Panc1 (cell line): Measurements from ENCODE around the gene SDSL. TPM values are rescaled to one million over a fixed set of nuclear protein-coding genes. Genes with fewer than 3 reads are reported as not detected.

Experiments used
- ATAC-seq: fragments of 200-7000 bp; cut with Tn5 transposase; 2 replicates; pipeline ENCODE4 v1.9.1; 2020; ENCODE audit warnings: mild to moderate bottlenecking, moderate library complexity
- BruUV-seq: library from RNA; stranded (reverse); fragments of 400-500 nt; replicated peaks from 2 replicates; lab custom pipeline; 2021; lab: Mats Ljungman, UMichigan
- CTCF ChIA-PET: fragments of 300-600 bp; sonication (Branson Sonifier 250); formaldehyde crosslinking; loops from one replicate; lab custom pipeline; 2022; ENCODE audit warnings: antibody characterized with exemption; lab: Charles Lee
- POLR2A ChIA-PET: fragments of 300-600 bp; sonication (Branson Sonifier 250); formaldehyde crosslinking; loops from one replicate; lab custom pipeline; 2022; ENCODE audit warnings: antibody characterized with exemption; lab: Charles Lee
- DNase-seq: peaks from one replicate; pipeline ENCODE4 v3.0.0-alpha.2; 2010; ENCODE audit warnings: low read depth, low spot score
- H3K27ac ChIP-seq: 2 replicates; pipeline ENCODE4 v1.5.1; 2011; ENCODE audit warnings: mild to moderate bottlenecking, low read length, inconsistent platforms
- H3K27me3 ChIP-seq: fragments of 200-500 bp; sonication (Bioruptor generic); 2 replicates; pipeline ENCODE4 v1.6.0; 2014; ENCODE audit warnings: low read length, inconsistent platforms; ENCODE audit not compliant: control insufficient read depth, insufficient read depth
- H3K36me3 ChIP-seq: fragments of 200-500 bp; sonication (Bioruptor generic); 2 replicates; pipeline ENCODE4 v1.5.1; 2014; ENCODE audit warnings: inconsistent platforms, mild to moderate bottlenecking, low read length, moderate library complexity; ENCODE audit not compliant: control insufficient read depth, insufficient read depth
- H3K4me1 ChIP-seq: 2 replicates; pipeline ENCODE4 v1.5.1; 2011; ENCODE audit warnings: inconsistent platforms, mild to moderate bottlenecking, low read length, moderate library complexity; ENCODE audit not compliant: control insufficient read depth, insufficient read depth
- H3K4me3 ChIP-seq, 2 experiments: 2 replicates each; pipeline ENCODE4 v1.5.1; 2011 to 2012; ENCODE audit warnings: low read depth in 2 of 2, low read length in 2 of 2, mild to moderate bottlenecking in 2 of 2, inconsistent platforms in 1 of 2, moderate library complexity in 1 of 2
- H3K9me3 ChIP-seq: fragments of 200-500 bp; sonication (Bioruptor generic); 2 replicates; pipeline ENCODE4 v1.5.1; 2014; ENCODE audit warnings: low read depth, mild to moderate bottlenecking, inconsistent platforms, low read length, moderate library complexity; ENCODE audit not compliant: control insufficient read depth, insufficient read depth
- CTCF ChIP-seq: fragments of 450-650 bp; IDR thresholded peaks from 2 replicates; pipeline ENCODE4 v1.5.1; 2017; ENCODE audit warnings: mild to moderate bottlenecking
- POLR2AphosphoS5 ChIP-seq: IDR thresholded peaks from 2 replicates; pipeline ENCODE4 v1.6.1; 2012; ENCODE audit warnings: mild to moderate bottlenecking, low read depth, low read length, moderate library complexity
- SIN3A ChIP-seq: IDR thresholded peaks from 2 replicates; pipeline ENCODE4 v1.6.1; 2012; ENCODE audit warnings: low read depth, mild to moderate bottlenecking, low read length, moderate library complexity, borderline replicate concordance; ENCODE audit not compliant: insufficient read depth
- TCF7L2 ChIP-seq: IDR thresholded peaks from 2 replicates; pipeline ENCODE4 v1.6.1; 2011; ENCODE audit warnings: mild to moderate bottlenecking, low read depth, low read length, inconsistent platforms
- in situ Hi-C: cut with HindIII; loops from 2 replicates; pipeline ENCODE4 v1.10.0; 2016; ENCODE audit warnings: low sequenced_read_pairs, low pct_unique_long_range_greater_than_20kb
- intact Hi-C: fragments of 100-400 bp; cut with micrococcal nuclease; formaldehyde crosslinking; loops from one replicate; pipeline ENCODE4 v1.10.0; 2022; ENCODE audit not compliant: unreplicated experiment
- total RNA-seq: library from RNA; stranded (reverse); gene quantifications from one replicate; pipeline ENCODE4 v1.2.1, GENCODE V29; 2021; ENCODE audit not compliant: unreplicated experiment
- TF ChIP-seq, protein P1 (sequence below), 2 experiments: IDR thresholded peaks; 2 replicates each; pipeline ENCODE4 v1.6.1; 2011 to 2012; ENCODE audit warnings: low read depth in 2 of 2, control low read depth in 1 of 2, low read length in 1 of 2, mild to moderate bottlenecking in 1 of 2, moderate library complexity in 1 of 2; ENCODE audit not compliant: insufficient read depth in 1 of 2

SDSL gene
- total RNA-seq, 1 experiment from 2014 or later: 5.8 TPM

DNA sequence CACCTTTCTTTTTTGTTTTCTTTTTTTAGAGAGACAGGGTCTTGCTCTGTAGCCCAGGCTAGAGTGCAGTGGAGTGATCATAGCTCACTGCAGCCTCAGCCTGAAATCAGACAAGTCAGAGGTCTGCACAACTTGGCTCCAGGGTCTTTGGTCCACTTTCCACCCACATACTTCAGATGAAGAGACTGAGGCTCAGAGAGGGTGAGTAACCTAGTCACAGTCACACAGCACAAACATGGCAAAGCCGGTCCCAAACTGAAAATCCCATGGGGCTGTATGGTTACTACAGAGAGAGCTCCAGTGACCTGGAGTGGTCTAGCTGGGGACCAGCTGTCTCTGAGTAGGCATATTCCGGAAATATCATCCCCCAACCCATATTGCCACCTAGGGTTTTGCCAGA, 30.3 kb downstream of the SDSL start:
- no peak for DNase-seq
- intact Hi-C loops (no loop called here), in situ Hi-C loops (no loop called here)
- TF ChIP-seq, protein P1, sequence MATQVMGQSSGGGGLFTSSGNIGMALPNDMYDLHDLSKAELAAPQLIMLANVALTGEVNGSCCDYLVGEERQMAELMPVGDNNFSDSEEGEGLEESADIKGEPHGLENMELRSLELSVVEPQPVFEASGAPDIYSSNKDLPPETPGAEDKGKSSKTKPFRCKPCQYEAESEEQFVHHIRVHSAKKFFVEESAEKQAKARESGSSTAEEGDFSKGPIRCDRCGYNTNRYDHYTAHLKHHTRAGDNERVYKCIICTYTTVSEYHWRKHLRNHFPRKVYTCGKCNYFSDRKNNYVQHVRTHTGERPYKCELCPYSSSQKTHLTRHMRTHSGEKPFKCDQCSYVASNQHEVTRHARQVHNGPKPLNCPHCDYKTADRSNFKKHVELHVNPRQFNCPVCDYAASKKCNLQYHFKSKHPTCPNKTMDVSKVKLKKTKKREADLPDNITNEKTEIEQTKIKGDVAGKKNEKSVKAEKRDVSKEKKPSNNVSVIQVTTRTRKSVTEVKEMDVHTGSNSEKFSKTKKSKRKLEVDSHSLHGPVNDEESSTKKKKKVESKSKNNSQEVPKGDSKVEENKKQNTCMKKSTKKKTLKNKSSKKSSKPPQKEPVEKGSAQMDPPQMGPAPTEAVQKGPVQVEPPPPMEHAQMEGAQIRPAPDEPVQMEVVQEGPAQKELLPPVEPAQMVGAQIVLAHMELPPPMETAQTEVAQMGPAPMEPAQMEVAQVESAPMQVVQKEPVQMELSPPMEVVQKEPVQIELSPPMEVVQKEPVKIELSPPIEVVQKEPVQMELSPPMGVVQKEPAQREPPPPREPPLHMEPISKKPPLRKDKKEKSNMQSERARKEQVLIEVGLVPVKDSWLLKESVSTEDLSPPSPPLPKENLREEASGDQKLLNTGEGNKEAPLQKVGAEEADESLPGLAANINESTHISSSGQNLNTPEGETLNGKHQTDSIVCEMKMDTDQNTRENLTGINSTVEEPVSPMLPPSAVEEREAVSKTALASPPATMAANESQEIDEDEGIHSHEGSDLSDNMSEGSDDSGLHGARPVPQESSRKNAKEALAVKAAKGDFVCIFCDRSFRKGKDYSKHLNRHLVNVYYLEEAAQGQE (IDR thresholded peaks at IDR 0.05; ENCODE audit: insufficient read depth in 1 of 2, low read depth in 2 of 2, low read length in 1 of 2): no peak
- no peak for TF ChIP-seq CTCF
- no peak for TF ChIP-seq SIN3A
- no peak for TF ChIP-seq POLR2AphosphoS5
- no peak for TF ChIP-seq TCF7L2
- BruUV-seq: no TSS peak
- Histone ChIP-seq H3K9me3 (no peaks in the 10 kb centered on the region), H3K4me1 (no peaks in the 10 kb centered on the region), H3K4me3 (no peak overlapping the region), H3K36me3 (no peaks in the 10 kb centered on the region), H3K27ac (no peak overlapping the region), H3K27me3 (no peaks in the 10 kb centered on the region)
- POLR2A ChIA-PET: no interaction called here
- ATAC-seq: no peak
- CTCF ChIA-PET: interaction anchor here (0.8 kb wide), 1 partner anchor 27 kb away, joined by 3 read pairs; no protein-coding TSS in a partner anchor

GRCh38 chr12:113453330-113453729, 31.1 kb downstream of the SDSL start:
- ATAC-seq: 0 out of 2 replicates have a peak, but pooled peaks have one; percentile 48
- in situ Hi-C loops: no loop called here
- BruUV-seq: no TSS peak
- H3K9me3 ChIP-seq: no peaks in the 10 kb centered on the region
- H3K4me3 ChIP-seq: no peak overlapping the region
- no peak overlapping the region for H3K27ac ChIP-seq
- no peaks in the 10 kb centered on the region for H3K36me3 ChIP-seq
- TF ChIP-seq TCF7L2: no peak
- no peak for TF ChIP-seq CTCF
- no peak for TF ChIP-seq POLR2AphosphoS5
- TF ChIP-seq, protein P1 (IDR thresholded peaks at IDR 0.05; ENCODE audit: insufficient read depth in 1 of 2, low read depth in 2 of 2, low read length in 1 of 2): no peak
- no peak for TF ChIP-seq SIN3A
- POLR2A ChIA-PET: no interaction called here
- CTCF ChIA-PET: interaction anchor here (0.5 kb wide), 1 partner anchor 9 kb away, joined by 7 read pairs; no protein-coding TSS in a partner anchor
- peaks cover 1% of the 10 kb centered on the region; the same call in 1 of the 2 replicates for H3K27me3 ChIP-seq
- no peak for DNase-seq
- no peaks in the 10 kb centered on the region for H3K4me1 ChIP-seq
- intact Hi-C loops: no loop called here
